HEK293 (cell line): ENCODE results near the gene C9orf78.

Experiments used
- ZNF169 ChIP-seq: fragments of 450-650 bp; formaldehyde crosslinking; IDR thresholded peaks from 2 replicates; pipeline ENCODE4 v1.5.1; 2016; ENCODE audit warnings: missing biosample characterization, missing genetic modification characterization
- ZNF391 ChIP-seq: fragments of 450-650 bp; formaldehyde crosslinking; IDR thresholded peaks from 2 replicates; pipeline ENCODE4 v1.5.1; 2016; ENCODE audit warnings: low read depth, missing biosample characterization, missing genetic modification characterization, borderline replicate concordance
- ZNF544 ChIP-seq: fragments of 450-650 bp; formaldehyde crosslinking; IDR thresholded peaks from 2 replicates; pipeline ENCODE4 v1.5.0; 2017; ENCODE audit warnings: missing biosample characterization, missing genetic modification characterization
- ZSCAN23 ChIP-seq: fragments of 450-650 bp; formaldehyde crosslinking; IDR thresholded peaks from 2 replicates; pipeline ENCODE4 v1.5.1; 2016; ENCODE audit warnings: missing biosample characterization, missing genetic modification characterization
- TF ChIP-seq, protein P1 (sequence below): IDR thresholded peaks from 2 replicates; pipeline ENCODE4 v1.6.1; 2011; ENCODE audit warnings: mild to moderate bottlenecking, low read depth, low read length, borderline replicate concordance
- TF ChIP-seq, protein P2 (sequence below): fragments of 450-650 bp; formaldehyde crosslinking; IDR thresholded peaks from 2 replicates; pipeline ENCODE4 v1.5.1; 2016; ENCODE audit warnings: missing biosample characterization, missing genetic modification characterization
- TF ChIP-seq, protein P3 (sequence below): fragments of 450-650 bp; formaldehyde crosslinking; IDR thresholded peaks from 2 replicates; pipeline ENCODE4 v1.5.1; 2016; ENCODE audit warnings: missing biosample characterization, missing genetic modification characterization

DNA sequence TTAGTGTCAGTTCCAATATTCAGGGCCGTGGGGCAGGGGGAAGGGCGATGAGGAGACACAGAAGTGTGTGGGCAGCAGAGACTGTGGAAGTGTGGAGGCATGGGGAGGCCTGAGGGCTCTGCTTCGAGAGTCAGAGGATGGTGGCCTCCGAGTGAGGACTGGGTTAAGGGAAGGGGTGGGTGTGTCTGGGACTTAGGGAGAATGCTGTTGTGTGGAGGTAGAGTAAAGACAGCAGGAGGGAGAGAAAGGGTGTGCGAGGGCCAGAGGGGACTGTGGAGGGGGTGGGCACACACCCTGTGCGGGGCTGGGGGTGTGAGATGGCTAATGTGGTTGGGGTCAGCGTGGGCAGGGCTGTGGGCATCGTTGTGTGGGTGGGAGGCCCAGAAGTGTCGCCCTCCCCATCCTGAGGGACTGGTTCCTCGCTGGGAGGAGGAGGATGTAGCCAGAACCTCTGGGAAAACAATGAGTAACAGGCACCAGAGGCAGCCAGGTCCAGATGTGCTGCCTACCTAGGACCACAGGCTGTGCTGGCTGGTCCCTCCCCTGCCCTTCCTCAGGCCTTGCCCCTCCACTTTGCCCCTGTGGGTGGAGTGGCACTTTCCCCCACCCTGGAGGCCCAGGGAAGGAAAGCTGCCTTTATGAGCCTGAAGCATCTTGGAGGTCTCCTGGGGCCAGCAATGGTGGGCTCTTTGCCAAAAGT lies 4.4 kb upstream of the C9orf78 start:
- TF ChIP-seq ZNF169 (tag by site-specific recombination) (no peak), ZSCAN23 (tag by site-specific recombination) (no peak), ZNF544 (tag by site-specific recombination) (no peak), ZNF391 (tag by site-specific recombination) (no peak)
- TF ChIP-seq, protein P1, sequence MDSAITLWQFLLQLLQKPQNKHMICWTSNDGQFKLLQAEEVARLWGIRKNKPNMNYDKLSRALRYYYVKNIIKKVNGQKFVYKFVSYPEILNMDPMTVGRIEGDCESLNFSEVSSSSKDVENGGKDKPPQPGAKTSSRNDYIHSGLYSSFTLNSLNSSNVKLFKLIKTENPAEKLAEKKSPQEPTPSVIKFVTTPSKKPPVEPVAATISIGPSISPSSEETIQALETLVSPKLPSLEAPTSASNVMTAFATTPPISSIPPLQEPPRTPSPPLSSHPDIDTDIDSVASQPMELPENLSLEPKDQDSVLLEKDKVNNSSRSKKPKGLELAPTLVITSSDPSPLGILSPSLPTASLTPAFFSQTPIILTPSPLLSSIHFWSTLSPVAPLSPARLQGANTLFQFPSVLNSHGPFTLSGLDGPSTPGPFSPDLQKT, result no peak
- TF ChIP-seq, protein P2, sequence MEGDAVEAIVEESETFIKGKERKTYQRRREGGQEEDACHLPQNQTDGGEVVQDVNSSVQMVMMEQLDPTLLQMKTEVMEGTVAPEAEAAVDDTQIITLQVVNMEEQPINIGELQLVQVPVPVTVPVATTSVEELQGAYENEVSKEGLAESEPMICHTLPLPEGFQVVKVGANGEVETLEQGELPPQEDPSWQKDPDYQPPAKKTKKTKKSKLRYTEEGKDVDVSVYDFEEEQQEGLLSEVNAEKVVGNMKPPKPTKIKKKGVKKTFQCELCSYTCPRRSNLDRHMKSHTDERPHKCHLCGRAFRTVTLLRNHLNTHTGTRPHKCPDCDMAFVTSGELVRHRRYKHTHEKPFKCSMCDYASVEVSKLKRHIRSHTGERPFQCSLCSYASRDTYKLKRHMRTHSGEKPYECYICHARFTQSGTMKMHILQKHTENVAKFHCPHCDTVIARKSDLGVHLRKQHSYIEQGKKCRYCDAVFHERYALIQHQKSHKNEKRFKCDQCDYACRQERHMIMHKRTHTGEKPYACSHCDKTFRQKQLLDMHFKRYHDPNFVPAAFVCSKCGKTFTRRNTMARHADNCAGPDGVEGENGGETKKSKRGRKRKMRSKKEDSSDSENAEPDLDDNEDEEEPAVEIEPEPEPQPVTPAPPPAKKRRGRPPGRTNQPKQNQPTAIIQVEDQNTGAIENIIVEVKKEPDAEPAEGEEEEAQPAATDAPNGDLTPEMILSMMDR (tag by site-specific recombination), result no peak
- TF ChIP-seq, protein P3, sequence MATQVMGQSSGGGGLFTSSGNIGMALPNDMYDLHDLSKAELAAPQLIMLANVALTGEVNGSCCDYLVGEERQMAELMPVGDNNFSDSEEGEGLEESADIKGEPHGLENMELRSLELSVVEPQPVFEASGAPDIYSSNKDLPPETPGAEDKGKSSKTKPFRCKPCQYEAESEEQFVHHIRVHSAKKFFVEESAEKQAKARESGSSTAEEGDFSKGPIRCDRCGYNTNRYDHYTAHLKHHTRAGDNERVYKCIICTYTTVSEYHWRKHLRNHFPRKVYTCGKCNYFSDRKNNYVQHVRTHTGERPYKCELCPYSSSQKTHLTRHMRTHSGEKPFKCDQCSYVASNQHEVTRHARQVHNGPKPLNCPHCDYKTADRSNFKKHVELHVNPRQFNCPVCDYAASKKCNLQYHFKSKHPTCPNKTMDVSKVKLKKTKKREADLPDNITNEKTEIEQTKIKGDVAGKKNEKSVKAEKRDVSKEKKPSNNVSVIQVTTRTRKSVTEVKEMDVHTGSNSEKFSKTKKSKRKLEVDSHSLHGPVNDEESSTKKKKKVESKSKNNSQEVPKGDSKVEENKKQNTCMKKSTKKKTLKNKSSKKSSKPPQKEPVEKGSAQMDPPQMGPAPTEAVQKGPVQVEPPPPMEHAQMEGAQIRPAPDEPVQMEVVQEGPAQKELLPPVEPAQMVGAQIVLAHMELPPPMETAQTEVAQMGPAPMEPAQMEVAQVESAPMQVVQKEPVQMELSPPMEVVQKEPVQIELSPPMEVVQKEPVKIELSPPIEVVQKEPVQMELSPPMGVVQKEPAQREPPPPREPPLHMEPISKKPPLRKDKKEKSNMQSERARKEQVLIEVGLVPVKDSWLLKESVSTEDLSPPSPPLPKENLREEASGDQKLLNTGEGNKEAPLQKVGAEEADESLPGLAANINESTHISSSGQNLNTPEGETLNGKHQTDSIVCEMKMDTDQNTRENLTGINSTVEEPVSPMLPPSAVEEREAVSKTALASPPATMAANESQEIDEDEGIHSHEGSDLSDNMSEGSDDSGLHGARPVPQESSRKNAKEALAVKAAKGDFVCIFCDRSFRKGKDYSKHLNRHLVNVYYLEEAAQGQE (tag by site-specific recombination), result no peak
